Common myeloid progenitor, CD34-positive (primary cell): ENCODE measurements around the gene FEZ2.

ENCODE experiments used
- CTCF ChIA-PET: fragments of 350-600 bp; sonication (Branson Sonifier 250); formaldehyde crosslinking; loops from one replicate; lab custom pipeline; 2021; ENCODE audit warnings: antibody characterized with exemption; lab: Charles Lee
- POLR2A ChIA-PET: fragments of 350-600 bp; sonication (Branson Sonifier 250); formaldehyde crosslinking; loops from one replicate; lab custom pipeline; 2021; ENCODE audit warnings: antibody characterized with exemption; lab: Charles Lee
- DNase-seq, 3 donors: peaks; one replicate each; pipeline versions ENCODE4 v3.0.0 to v3.0.0-alpha.2; 2013
- H3K27ac ChIP-seq, 2 experiments: 1 replicate in 1 of 2; 2 replicates in 1 of 2; pipeline ENCODE4 v1.7.0; 2013; ENCODE audit warnings: inconsistent platforms in 2 of 2, low read length in 2 of 2, mild to moderate bottlenecking in 2 of 2, low read depth in 1 of 2, moderate library complexity in 1 of 2; ENCODE audit not compliant: severe bottlenecking in 2 of 2, insufficient read depth in 1 of 2, poor library complexity in 1 of 2
- H3K27me3 ChIP-seq, 5 experiments: replicated peaks in 2 of 5; 1 replicate in 3 of 5; 2 replicates in 2 of 5; pipeline versions ENCODE4 v1.6.1 to v1.7.0; 2013; ENCODE audit warnings: low read length in 4 of 5, mild to moderate bottlenecking in 2 of 5, moderate library complexity in 2 of 5, inconsistent platforms in 1 of 5; ENCODE audit not compliant: insufficient read depth in 5 of 5, control insufficient read depth in 4 of 5
- H3K36me3 ChIP-seq, 4 experiments: 1 replicate in 2 of 4; 2 replicates in 2 of 4; pipeline versions ENCODE4 v1.6.1 to v1.7.0; 2013; ENCODE audit warnings: low read length in 3 of 4, control low read depth in 1 of 4, mild to moderate bottlenecking in 1 of 4; ENCODE audit not compliant: control insufficient read depth in 4 of 4, insufficient read depth in 4 of 4
- H3K4me1 ChIP-seq, 4 experiments: 1 replicate in 3 of 4; 2 replicates in 1 of 4; pipeline versions ENCODE4 v1.6.1 to v1.7.1; 2013; ENCODE audit warnings: low read length in 3 of 4, mild to moderate bottlenecking in 3 of 4, control low read depth in 1 of 4, inconsistent platforms in 1 of 4, moderate library complexity in 1 of 4; ENCODE audit not compliant: control insufficient read depth in 4 of 4, insufficient read depth in 4 of 4; ENCODE audit errors: control extremely low read depth in 1 of 4
- H3K4me3 ChIP-seq, 7 experiments: 1 replicate in 4 of 7; 2 replicates in 3 of 7; pipeline versions ENCODE4 v1.5.1 to v1.7.0; 2013; ENCODE audit warnings: mild to moderate bottlenecking in 7 of 7, low read length in 6 of 7, moderate library complexity in 6 of 7, inconsistent platforms in 2 of 7, low read depth in 2 of 7, control low read depth in 1 of 7; ENCODE audit not compliant: insufficient read depth in 4 of 7, control insufficient read depth in 1 of 7; ENCODE audit errors: extremely low read depth in 1 of 7
- H3K9me3 ChIP-seq, 5 experiments: 1 replicate in 4 of 5; 2 replicates in 1 of 5; pipeline versions ENCODE4 v1.6.1 to v1.7.1; 2013; ENCODE audit warnings: low read length in 4 of 5, mild to moderate bottlenecking in 2 of 5, inconsistent platforms in 1 of 5, low read depth in 1 of 5, moderate library complexity in 1 of 5; ENCODE audit not compliant: control insufficient read depth in 4 of 5, insufficient read depth in 2 of 5; ENCODE audit errors: control extremely low read depth in 1 of 5
- whole genome bisulfite sequencing: methylation state at CpG from one replicate; pipeline ENCODE4 v1.1.5; 2013; ENCODE audit not compliant: insufficient coverage; 5-methylcytosine and 5-hydroxymethylcytosine counted together

Gene FEZ2

GRCh38 chr2:36572054-36572718 is 25.8 kb downstream of the FEZ2 start:
- peak in 1 of 3 donors; percentile 27 for DNase-seq
- CTCF ChIA-PET: interaction anchor here (0.6 to 0.9 kb wide), 2 partner anchors 8 to 10 kb away, joined by 3 read pairs; no protein-coding TSS in a partner anchor
- POLR2A ChIA-PET: interaction anchor here (0.6 kb wide), 1 partner anchor 80 kb away, joined by 3 read pairs; no protein-coding TSS in a partner anchor

DNA sequence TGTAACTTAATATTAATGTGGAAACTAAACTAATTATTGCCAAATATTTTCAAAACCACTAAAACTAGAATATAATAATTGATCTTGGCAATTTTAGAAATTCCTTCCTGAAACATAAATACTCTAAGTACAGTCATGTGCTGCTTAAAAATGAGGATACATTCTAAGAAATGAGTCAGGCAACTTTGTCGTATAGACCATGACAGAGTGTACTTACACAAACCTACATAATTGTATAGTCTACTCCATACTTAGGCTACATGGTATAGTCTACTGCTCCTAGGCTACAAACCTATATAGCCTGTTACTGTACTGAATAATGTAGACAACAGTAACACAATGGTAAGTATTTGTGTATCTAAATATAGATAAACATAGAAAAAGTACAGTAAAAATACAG is 27.6 kb downstream of the FEZ2 start:
- peaks cover 0 to 3% (median 0%) of the 10 kb centered on the region in 4 experiments for H3K4me1 ChIP-seq
- H3K27me3 ChIP-seq: no peaks in the 10 kb centered on the region
- H3K36me3 ChIP-seq: peaks cover 17 to 44% (median 24%) of the 10 kb centered on the region in 4 experiments
- H3K27ac ChIP-seq: no peak overlapping the region
- ChIA-PET CTCF (no interaction called here), POLR2A (no interaction called here)
- no peak for DNase-seq
- H3K4me3 ChIP-seq: no peak overlapping the region
- H3K9me3 ChIP-seq: no peaks in the 10 kb centered on the region
- 100% methylated on average over 1 of the region's 1 CpG for WGBS

More at GRCh38 chr2:36572054-36572718, 25.8 kb downstream of the FEZ2 start:
- Histone ChIP-seq H3K27me3 (no peaks in the 10 kb centered on the region), H3K27ac (no peak overlapping the region), H3K4me1 (peaks cover 0 to 3% (median 0%) of the 10 kb centered on the region in 4 experiments), H3K36me3 (peaks cover 13 to 43% (median 22%) of the 10 kb centered on the region in 4 experiments), H3K9me3 (no peaks in the 10 kb centered on the region), H3K4me3 (no peak overlapping the region)
- 83% methylated on average over 1 of the region's 3 CpGs for WGBS

- Histone ChIP-seq H3K36me3 (peaks cover 14 to 43% (median 22%) of the 10 kb centered on the region in 4 experiments), H3K4me1 (peaks cover 0 to 6% (median 0%) of the 10 kb centered on the region in 4 experiments), H3K27me3 (no peaks in the 10 kb centered on the region), H3K4me3 (no peak overlapping the region), H3K9me3 (no peaks in the 10 kb centered on the region), H3K27ac (no peak overlapping the region)
- POLR2A ChIA-PET: interaction anchor here (0.6 kb wide), 1 partner anchor 919 kb away, joined by 4 read pairs; no protein-coding TSS in a partner anchor
- no peak for DNase-seq
- CTCF ChIA-PET: interaction anchor here (1.2 to 1.8 kb wide), 3 partner anchors 9 to 96 kb away, joined by 3 to 5 read pairs (median 4); no protein-coding TSS in a partner anchor
- WGBS: 92% methylated on average over 2 of the region's 3 CpGs
Measured at GRCh38 chr2:36569267-36569856, 28.6 kb downstream of the FEZ2 start.

- no peak overlapping the region for H3K27ac ChIP-seq
- H3K4me1 ChIP-seq: peaks cover 0 to 9% (median 0%) of the 10 kb centered on the region in 4 experiments
- ChIA-PET POLR2A (no interaction called here), CTCF (interaction anchor here (1.0 to 1.8 kb wide), 4 partner anchors 9 to 96 kb away, joined by 3 to 5 read pairs (median 4); no protein-coding TSS in a partner anchor)
- no CpG with 5 or more reads among the region's 6 CpGs for WGBS
- no peaks in the 10 kb centered on the region for H3K9me3 ChIP-seq
- H3K36me3 ChIP-seq: peaks cover 8 to 36% (median 20%) of the 10 kb centered on the region in 4 experiments
- no peak overlapping the region for H3K4me3 ChIP-seq
- H3K27me3 ChIP-seq: no peaks in the 10 kb centered on the region
- no peak for DNase-seq
Measured at GRCh38 chr2:36568516-36569246, 29.3 kb downstream of the FEZ2 start.

DNA sequence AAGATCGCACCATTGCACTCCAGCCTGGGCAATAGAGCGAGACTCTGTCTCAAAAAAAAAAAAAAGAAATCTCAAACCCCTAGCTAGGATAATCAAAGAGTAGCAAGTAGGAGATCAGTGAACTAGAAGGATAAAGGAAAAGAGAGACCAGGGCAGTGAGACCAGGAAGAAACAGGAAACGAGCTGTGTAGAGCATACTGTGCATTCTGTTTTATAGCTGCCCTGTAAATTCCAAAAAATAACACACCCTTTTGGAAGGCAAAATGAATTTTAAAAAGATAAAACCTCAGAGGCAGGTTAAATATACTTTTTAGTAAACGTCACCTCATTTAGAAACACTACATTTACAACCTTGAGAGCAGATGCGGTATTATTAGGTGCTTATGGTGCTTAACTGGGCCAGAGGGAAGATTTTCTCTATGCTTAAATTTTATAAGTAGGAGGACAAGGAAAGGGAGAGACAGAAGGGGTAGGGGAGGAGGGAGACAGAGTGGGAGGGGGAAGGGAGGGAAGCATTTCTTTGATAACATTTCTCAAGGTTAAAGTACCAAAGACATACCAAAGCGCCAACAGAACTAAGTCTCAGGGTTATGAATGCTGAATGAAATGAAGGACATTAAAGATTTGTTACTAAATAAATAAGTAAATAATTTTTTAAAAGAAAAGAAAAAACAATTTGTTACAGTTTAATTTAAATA is 30.1 kb downstream of the FEZ2 start:
- no peaks in the 10 kb centered on the region for H3K27me3 ChIP-seq
- H3K9me3 ChIP-seq: no peaks in the 10 kb centered on the region
- CTCF ChIA-PET: interaction anchor here (1.0 to 1.2 kb wide), 2 partner anchors 10 to 16 kb away, joined by 3 to 4 read pairs; no protein-coding TSS in a partner anchor
- no peak for DNase-seq
- H3K4me1 ChIP-seq: peaks cover 4 to 13% (median 4%) of the 10 kb centered on the region in 4 experiments
- no peak overlapping the region for H3K27ac ChIP-seq
- 100% methylated on average over 1 of the region's 6 CpGs for WGBS
- H3K36me3 ChIP-seq: peaks cover 7 to 32% (median 21%) of the 10 kb centered on the region in 4 experiments
- POLR2A ChIA-PET: no interaction called here
- no peak overlapping the region for H3K4me3 ChIP-seq

DNA sequence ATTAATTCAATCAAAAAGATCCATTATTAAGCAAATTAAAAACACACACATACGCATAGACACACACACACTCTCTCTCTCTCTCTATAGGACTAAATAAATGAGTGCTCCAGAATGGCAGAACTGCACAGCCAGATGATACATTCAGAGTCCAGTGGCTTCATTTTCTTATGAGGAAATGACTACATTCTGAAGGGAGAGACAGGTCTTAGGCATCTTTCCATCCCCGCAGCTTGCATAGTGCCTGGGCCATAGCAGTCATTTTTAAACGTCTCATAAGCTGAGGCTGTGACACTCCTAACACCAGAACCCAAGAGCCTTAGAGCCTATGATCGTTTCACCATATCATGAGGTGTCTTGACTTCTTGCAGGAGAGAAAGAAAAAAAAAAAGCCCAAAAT is 31.1 kb downstream of the FEZ2 start:
- H3K4me3 ChIP-seq: no peak overlapping the region
- no peak overlapping the region for H3K27ac ChIP-seq
- H3K36me3 ChIP-seq: peaks cover 7 to 23% (median 18%) of the 10 kb centered on the region in 4 experiments
- WGBS: 100% methylated on average over 2 of the region's 4 CpGs
- H3K27me3 ChIP-seq: no peaks in the 10 kb centered on the region
- ChIA-PET CTCF (no interaction called here), POLR2A (no interaction called here)
- H3K9me3 ChIP-seq: no peaks in the 10 kb centered on the region
- no peak for DNase-seq
- H3K4me1 ChIP-seq: peaks cover 4 to 13% (median 5%) of the 10 kb centered on the region in 4 experiments
